Rectal smooth muscle tissue (tissue), 1 donor: ENCODE data around the gene NCAPH2.

ENCODE experiments used
- H3K27ac ChIP-seq: one replicate; pipeline ENCODE4 v1.7.0; 2013; ENCODE audit warnings: low read depth, low read length, inconsistent platforms
- H3K27me3 ChIP-seq: one replicate; pipeline ENCODE4 v1.7.0; 2013; ENCODE audit warnings: low read length; ENCODE audit not compliant: control insufficient read depth, insufficient read depth
- H3K36me3 ChIP-seq: one replicate; pipeline ENCODE4 v1.7.0; 2013; ENCODE audit warnings: low read length; ENCODE audit not compliant: control insufficient read depth, insufficient read depth
- H3K4me1 ChIP-seq: one replicate; pipeline ENCODE4 v1.7.0; 2013; ENCODE audit warnings: low read length; ENCODE audit not compliant: control insufficient read depth, insufficient read depth
- H3K4me3 ChIP-seq: one replicate; pipeline ENCODE4 v1.7.0; 2013; ENCODE audit warnings: low read length
- H3K9ac ChIP-seq: one replicate; pipeline ENCODE4 v1.7.0; 2013; ENCODE audit warnings: low read length

The NCAPH2 gene

DNA sequence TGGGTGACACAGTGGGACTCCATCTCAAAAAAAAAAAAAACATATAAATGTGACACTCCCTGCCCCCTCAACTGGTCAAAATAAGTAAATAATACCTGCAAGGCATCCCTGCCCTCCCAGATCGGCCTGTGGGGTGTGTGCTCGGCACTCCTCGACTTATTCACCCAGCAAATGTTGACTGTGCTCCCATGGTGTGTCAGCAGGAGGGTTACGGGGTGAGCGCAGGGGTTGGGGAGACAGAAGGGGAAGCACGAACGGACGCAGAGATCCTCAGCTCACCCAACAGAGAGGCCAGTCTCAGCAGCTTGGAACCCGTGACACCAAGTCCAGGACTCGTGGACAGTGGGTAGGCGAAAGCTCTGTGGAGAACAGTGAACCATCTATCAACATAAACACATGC lies 28.3 kb upstream of the NCAPH2 start:
- Histone ChIP-seq H3K27me3 (peaks cover 13% of the 10 kb centered on the region), H3K27ac (no peak overlapping the region)

DNA sequence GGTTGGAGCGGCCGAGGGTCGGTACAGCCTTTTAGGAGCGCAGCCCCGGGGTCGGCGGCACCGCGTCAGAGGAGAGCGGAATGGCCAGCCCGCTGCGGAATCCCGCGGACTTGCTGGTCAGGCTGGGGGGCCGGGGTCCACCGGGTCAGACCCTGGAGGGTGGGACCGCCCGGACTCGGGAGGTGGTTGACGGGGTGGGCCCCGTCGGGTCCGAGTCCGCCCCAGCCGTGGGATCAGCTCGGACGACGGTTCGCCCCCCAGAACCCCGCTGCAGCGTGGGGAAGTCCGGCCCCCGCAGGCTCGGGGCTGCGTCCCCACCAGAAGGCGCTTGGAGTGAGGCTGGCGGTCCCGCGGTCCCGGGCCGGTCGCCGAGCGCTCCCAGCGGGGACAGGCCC lies 27.0 kb upstream of the NCAPH2 start:
- no peak overlapping the region for H3K27ac ChIP-seq
- H3K36me3 ChIP-seq: no peaks in the 10 kb centered on the region
- H3K4me3 ChIP-seq: peak overlapping the region; percentile 44
- H3K9ac ChIP-seq: no peak overlapping the region
- H3K27me3 ChIP-seq: peaks cover 13% of the 10 kb centered on the region
- no peaks in the 10 kb centered on the region for H3K4me1 ChIP-seq

More for the DNA sequence above, 28.3 kb upstream of the NCAPH2 start:
- H3K36me3 ChIP-seq: no peaks in the 10 kb centered on the region
- H3K9ac ChIP-seq: no peak overlapping the region
- no peak overlapping the region for H3K4me3 ChIP-seq
- H3K4me1 ChIP-seq: peaks cover 3% of the 10 kb centered on the region

DNA sequence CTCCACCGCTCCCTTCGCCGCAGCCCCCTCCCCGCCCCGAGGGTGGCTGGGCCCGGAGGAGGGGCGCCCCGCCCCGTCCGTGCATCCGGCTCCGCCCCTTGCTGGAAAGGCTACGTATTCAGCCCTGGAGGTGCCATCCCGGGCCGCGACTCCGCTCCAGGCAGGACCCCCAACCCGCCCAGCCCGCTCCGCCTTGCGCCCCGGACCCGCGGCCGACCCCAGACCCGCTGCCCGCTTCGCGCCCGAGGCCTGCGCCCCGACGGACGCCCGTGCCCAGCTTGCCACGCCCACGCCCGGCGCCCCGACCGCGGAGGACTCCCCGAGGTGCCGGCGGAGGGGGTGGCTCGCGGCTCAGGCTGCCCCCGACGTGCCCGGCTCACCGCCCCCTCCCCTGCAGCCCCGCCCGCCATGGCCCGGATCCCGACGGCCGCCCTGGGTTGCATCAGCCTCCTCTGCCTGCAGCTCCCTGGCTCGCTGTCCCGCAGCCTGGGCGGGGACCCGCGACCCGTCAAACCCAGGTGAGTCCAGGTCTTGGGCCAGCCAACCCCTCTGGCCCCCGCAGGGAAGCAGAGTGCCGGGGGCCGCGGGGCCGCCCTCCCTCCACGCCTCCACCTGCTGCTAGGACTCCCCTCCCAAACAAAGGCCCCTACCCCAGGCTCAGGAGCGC lies 26.5 kb upstream of the NCAPH2 start, which contains the start of gene ADM2:
ADM2 (plus strand) TSS at position 104 of the 667 bp plus-strand sequence; CDS start at position 409, 305 bp downstream.
- Histone ChIP-seq H3K36me3 (no peaks in the 10 kb centered on the region), H3K9ac (no peak within 1 kb of the TSS), H3K4me1 (no peaks in the 10 kb centered on the region), H3K27ac (no peak within 1 kb of the TSS), H3K27me3 (peaks cover 13% of the 10 kb centered on the region), H3K4me3 (peak within 1 kb of the TSS; percentile 44)

DNA sequence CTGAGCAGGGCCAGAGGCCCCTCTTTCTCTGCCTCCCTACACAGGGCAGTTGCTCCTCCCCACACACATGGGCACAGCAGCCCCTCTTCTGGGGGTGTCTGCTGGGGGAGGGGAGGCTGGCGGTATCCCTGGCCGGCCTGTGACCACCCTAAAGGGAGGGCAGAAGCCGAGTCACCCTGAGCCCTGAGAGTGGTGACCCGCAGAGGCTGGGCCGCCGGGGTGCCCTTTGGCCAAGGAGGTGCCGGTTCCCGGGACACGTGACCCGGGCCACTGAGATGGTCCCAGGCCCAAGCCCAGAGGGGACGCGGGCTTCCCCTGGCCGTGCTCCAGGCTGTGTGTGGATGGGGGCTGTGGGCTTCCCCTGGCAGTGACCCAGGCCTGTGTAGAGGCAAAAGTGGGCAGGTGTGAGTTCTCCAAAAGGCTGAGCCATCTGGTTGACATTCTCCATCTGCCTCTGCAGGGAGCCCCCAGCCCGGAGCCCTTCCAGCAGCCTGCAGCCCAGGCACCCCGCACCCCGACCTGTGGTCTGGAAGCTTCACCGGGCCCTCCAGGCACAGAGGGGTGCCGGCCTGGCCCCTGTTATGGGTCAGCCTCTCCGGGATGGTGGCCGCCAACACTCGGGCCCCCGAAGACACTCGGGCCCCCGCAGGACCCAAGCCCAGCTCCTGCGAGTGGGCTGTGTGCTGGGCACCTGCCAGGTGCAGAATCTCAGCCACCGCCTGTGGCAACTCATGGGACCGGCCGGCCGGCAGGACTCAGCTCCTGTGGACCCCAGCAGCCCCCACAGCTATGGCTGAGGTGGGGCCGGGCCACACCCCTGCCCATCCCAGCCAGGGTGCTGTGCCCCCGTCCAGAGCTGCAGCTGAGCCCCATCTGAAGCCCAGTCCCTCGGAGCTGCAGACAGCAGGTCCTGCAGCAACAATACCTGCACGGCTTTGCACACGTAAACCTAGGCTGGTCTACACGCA lies 25.6 kb upstream of the NCAPH2 start:
- H3K27ac ChIP-seq: no peak overlapping the region
- peaks cover 13% of the 10 kb centered on the region for H3K27me3 ChIP-seq
- H3K9ac ChIP-seq: no peak overlapping the region
- peak overlapping the region; percentile 41 for H3K4me3 ChIP-seq
- no peaks in the 10 kb centered on the region for H3K4me1 ChIP-seq
- no peaks in the 10 kb centered on the region for H3K36me3 ChIP-seq

DNA sequence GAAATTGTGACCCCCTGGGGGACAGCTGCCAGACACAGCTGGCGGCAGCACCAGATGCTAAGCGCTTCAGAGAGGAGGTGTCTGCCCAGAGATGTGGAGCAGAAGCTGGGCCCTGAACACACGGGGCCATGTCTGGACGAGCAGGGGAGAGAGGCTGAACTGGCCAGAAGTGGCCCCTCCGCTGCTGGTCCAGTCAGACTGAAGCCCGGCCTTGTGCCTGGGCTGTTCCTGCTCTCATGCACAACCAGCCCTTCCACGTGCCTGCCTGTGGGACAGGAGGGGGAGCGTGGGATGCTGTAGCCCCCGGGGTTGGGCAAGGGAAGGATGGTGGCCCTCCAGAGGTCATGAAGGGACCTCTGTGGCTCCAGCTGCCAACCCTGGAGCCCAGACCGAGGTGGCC lies 24.9 kb upstream of the NCAPH2 start:
- Histone ChIP-seq H3K4me1 (no peaks in the 10 kb centered on the region), H3K4me3 (no peak overlapping the region), H3K9ac (no peak overlapping the region), H3K27ac (no peak overlapping the region), H3K36me3 (no peaks in the 10 kb centered on the region), H3K27me3 (peaks cover 17% of the 10 kb centered on the region)

DNA sequence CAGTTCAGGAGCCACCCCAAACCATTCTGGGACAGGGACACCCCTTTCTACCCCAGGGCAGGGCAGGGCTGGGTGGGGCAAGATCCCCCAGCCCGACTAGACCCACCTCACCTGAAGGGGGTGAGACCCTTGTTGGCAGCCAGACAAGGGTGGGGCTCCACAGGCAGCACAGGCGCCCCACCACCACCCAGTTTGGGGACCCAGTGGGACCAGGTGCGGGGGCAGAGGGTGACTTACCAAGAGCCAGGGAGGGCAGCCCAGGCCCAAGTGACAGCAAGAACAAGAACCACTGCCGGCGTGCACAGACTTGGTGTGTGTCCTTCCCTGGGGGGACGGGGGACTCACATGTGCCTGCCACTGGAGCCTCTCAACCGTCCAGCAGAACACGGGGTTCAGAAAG lies 24.5 kb upstream of the NCAPH2 start:
- Histone ChIP-seq H3K27me3 (peaks cover 17% of the 10 kb centered on the region), H3K4me3 (no peak overlapping the region), H3K9ac (no peak overlapping the region), H3K36me3 (no peaks in the 10 kb centered on the region), H3K4me1 (no peaks in the 10 kb centered on the region), H3K27ac (no peak overlapping the region)

DNA sequence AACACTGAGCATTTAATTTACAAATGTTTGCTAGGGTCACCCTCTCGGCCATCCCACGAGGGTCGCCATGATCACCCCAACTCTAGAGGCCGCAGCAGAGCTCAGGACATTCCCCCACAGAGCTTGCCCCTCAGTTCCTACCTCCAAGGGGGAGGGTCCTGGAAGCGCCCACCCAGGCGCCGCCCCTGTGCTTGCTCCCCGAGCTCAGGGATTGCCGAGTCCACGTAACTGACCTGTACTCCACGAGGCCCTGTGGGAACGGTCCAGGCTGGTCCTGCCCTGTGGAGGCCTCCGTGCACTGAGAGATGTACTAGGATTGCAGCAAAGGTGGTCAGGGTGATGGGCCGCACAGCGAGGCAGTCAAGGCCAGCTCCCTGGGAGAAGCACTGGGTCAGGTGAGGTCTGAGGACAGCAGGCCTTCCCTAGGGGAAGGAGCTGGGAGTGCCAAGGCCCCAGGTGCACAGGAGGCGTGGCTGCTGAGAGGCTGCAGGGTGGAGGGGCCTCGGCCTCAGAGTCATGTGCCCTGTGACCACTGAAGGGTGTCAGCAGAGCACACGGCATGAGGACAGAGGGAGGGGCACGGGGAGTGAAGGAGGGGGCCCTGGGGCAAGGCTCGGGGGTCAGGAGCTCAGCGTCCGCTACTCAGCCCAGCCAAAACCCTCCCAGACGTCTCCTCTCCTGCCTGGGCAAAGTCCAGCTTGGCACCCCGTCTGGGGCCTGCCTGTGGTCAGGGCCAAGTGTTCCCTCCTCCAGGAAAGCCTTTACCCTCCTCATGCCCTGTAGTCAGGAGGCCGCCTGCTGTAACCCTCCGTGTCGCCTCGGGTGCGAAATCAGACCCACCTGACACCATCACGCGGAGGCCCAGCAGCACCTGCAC lies 23.8 kb upstream of the NCAPH2 start:
- no peak overlapping the region for H3K27ac ChIP-seq
- H3K27me3 ChIP-seq: peaks cover 17% of the 10 kb centered on the region
- no peaks in the 10 kb centered on the region for H3K4me1 ChIP-seq
- H3K36me3 ChIP-seq: no peaks in the 10 kb centered on the region
- H3K4me3 ChIP-seq: no peak overlapping the region
- H3K9ac ChIP-seq: no peak overlapping the region

DNA sequence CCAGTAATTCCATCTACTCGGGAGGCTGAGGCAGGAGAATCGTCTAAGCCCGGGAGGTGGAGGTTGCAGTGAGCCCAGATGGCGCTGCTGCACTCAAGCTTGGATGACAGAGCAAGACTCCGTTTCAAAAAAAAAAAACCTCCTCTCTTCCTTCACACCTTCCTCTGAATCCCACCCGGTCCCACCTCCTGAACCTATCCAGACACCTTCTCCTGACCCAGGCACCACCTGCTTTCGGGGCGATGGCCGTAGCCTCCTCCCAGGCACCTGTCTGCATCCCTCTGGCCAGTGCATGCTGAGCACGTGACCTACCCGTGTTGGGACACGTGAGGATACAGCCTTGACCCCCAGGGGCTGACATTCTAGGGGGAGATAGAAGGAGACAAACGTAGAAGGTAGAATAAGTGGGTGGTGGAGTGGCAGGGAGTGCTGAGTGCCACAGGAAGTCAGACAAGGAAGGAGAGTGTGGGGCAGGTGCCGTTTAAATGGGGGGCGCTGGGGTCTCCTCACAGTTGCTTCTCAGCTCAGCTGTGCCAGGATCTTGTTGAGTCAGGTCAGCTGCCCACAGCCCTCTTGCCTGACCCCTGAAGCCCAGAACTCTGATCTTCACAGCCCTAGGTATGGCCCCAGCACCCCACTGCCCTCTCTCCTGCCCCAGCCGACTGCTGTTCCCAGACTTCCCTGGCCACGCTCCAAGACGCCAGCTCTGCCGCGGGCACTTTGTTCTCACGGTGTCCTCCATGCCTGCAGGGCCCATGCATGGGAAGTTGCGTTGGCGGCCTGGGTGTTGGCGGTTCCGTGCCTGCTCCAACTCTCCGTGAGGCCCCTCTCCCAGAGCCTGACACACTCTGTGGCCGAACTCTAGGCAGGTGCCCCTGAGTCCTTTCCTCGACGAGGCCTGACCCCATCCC lies 22.5 kb upstream of the NCAPH2 start:
- no peak overlapping the region for H3K4me3 ChIP-seq
- H3K9ac ChIP-seq: no peak overlapping the region
- H3K27me3 ChIP-seq: peaks cover 11% of the 10 kb centered on the region
- no peak overlapping the region for H3K27ac ChIP-seq
- H3K4me1 ChIP-seq: no peaks in the 10 kb centered on the region
- H3K36me3 ChIP-seq: no peaks in the 10 kb centered on the region

DNA sequence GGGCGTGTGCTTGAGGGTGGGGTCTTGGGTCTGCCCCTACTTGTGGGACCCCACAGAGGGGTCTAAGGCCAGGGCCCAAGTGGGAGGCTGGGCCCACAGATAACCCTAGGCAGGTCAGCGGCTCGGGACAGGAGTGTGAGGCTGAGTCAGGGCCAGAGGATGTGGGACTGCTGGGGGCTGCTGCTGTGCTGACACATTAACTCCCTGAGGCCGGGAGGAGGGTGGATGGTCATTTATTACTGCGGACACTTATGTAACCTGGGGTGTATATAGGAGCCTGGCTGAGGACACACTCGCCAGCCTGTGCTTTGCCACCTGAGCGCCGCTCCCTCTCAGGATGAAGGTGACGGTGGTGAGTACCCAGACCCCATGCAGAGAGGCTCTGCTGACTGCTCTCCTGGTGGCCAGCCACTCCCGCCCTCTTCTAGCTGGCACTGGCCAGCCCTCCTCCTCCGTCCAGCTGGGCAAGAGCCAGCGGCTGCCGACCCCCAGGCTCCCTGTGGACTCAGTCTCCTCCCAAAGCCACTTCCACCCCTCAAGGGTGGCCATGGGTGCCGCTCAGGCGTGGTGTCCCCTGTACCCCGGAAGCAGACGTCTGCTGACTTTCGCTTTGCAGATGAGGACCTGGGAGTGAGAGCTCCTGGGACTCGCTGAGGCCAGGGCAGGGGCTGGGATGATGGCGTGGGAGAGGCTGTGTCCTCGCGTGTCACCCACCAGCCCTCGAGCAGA lies 21.3 kb upstream of the NCAPH2 start, which contains the start of gene MIOX:
MIOX (plus strand) TSS at position 299 of the 729 bp plus-strand sequence; CDS start at position 338, 39 bp downstream.
- Histone ChIP-seq H3K27me3 (peaks cover 11% of the 10 kb centered on the region), H3K36me3 (no peaks in the 10 kb centered on the region), H3K27ac (no peak within 1 kb of the TSS), H3K4me1 (no peaks in the 10 kb centered on the region), H3K9ac (no peak within 1 kb of the TSS), H3K4me3 (no peak within 1 kb of the TSS)

DNA sequence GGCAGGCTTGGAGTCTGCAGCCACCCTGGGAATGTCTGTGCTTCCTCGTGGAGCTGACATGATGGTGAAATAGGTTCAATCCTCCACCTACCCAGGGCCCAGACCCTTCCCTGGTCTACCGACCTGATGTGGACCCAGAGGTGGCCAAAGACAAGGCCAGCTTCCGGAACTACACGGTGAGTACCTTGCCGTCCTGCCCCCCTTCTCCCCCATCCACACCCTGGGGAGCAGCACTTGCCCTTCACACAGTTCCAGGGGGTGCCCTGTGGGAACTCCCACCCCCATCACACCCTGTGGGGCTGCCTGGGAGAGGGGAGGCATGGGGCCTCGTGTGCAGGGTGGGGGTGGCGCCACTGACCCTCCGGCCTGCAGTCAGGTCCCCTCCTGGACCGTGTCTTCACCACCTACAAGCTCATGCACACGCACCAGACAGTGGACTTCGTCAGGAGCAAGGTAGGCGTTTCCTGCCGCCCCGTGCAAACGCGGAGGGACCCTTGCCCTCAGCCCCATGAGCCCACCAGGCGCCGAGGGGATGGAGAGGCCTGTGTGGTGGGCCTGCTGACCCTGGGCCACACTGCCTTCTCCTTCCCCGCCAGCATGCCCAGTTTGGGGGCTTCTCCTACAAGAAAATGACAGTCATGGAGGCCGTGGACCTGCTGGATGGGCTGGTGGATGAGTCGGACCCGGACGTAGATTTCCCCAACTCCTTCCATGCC lies 20.6 kb upstream of the NCAPH2 start:
- no peaks in the 10 kb centered on the region for H3K4me1 ChIP-seq
- H3K36me3 ChIP-seq: no peaks in the 10 kb centered on the region
- no peak overlapping the region for H3K27ac ChIP-seq
- no peak overlapping the region for H3K9ac ChIP-seq
- H3K4me3 ChIP-seq: no peak overlapping the region
- peaks cover 11% of the 10 kb centered on the region for H3K27me3 ChIP-seq
